Natural killer cell (primary cell): ENCODE measurements around the gene SEBOX. TPM values are rescaled to one million over a fixed set of nuclear protein-coding genes. Genes with fewer than 3 reads are reported as not detected.

ENCODE experiments used
- ATAC-seq, 3 donors: fragments of 150-1000 bp in 2 of 3; fragments of 200-7000 bp in 1 of 3; cut with Tn5 transposase; 1 replicate in 1 of 3; 2 replicates in 2 of 3; pipeline ENCODE4 v1.10.0; 2021; ENCODE audit warnings: mild to moderate bottlenecking in 2 of 3, moderate library complexity in 2 of 3
- DNase-seq, 2 donors: peaks; one replicate each; pipeline versions ENCODE4 v3.0.0 to v3.0.0-alpha.2; 2013 to 2021; ENCODE audit warnings: mixed read lengths in 1 of 2
- H3K27ac ChIP-seq: one replicate; pipeline ENCODE4 v1.5.1; 2013; ENCODE audit warnings: mild to moderate bottlenecking, low read length
- H3K27me3 ChIP-seq: one replicate; pipeline ENCODE4 v1.6.1; 2013; ENCODE audit warnings: low read length; ENCODE audit not compliant: control insufficient read depth, insufficient read depth
- H3K36me3 ChIP-seq: one replicate; pipeline ENCODE4 v1.6.1; 2013; ENCODE audit warnings: low read length; ENCODE audit not compliant: control insufficient read depth, insufficient read depth
- H3K4me1 ChIP-seq: one replicate; pipeline ENCODE4 v1.6.1; 2013; ENCODE audit warnings: low read length; ENCODE audit not compliant: control insufficient read depth, insufficient read depth
- H3K4me3 ChIP-seq: one replicate; pipeline ENCODE4 v1.5.1; 2013; ENCODE audit warnings: low read length
- H3K9me3 ChIP-seq: one replicate; pipeline ENCODE4 v1.6.1; 2013; ENCODE audit warnings: low read length; ENCODE audit not compliant: control insufficient read depth, insufficient read depth
- H3K27ac Mint-ChIP-seq, 2 donors: one replicate each; pipeline ENCODE4 v1.8.0; 2022; ENCODE audit warnings: mild to moderate bottlenecking in 2 of 2, mixed read lengths in 2 of 2, moderate library complexity in 1 of 2
- H3K27me3 Mint-ChIP-seq, 2 donors: one replicate each; pipeline ENCODE4 v1.8.0; 2022; ENCODE audit warnings: low read depth in 2 of 2, mixed read lengths in 2 of 2
- H3K36me3 Mint-ChIP-seq: one replicate; pipeline ENCODE4 v1.8.0; 2022; ENCODE audit warnings: mixed read lengths
- H3K4me1 Mint-ChIP-seq, 2 donors: one replicate each; pipeline ENCODE4 v1.8.0; 2022; ENCODE audit warnings: mixed read lengths in 2 of 2
- H3K4me3 Mint-ChIP-seq: one replicate; pipeline ENCODE4 v1.8.0; 2022; ENCODE audit warnings: mild to moderate bottlenecking, moderate library complexity, mixed read lengths
- H3K9me3 Mint-ChIP-seq, 2 donors: one replicate each; pipeline ENCODE4 v1.8.0; 2022; ENCODE audit warnings: mixed read lengths in 2 of 2
- CTCF ChIP-seq: fragments of 200-600 bp; IDR thresholded peaks from one replicate; pipeline ENCODE4 v1.8.0; 2022; ENCODE audit warnings: antibody characterized with exemption
- WGBS: methylation state at CpG from one replicate; pipeline ENCODE4 v1.1.7; 2013; ENCODE audit warnings: missing lambda C conversion rate; ENCODE audit not compliant: insufficient coverage; 5-methylcytosine and 5-hydroxymethylcytosine counted together
- intact Hi-C: fragments of 100-400 bp; cut with micrococcal nuclease; formaldehyde crosslinking; loops from one replicate; pipeline ENCODE4 v1.14.2; 2022
- total RNA-seq, 4 donors: library from RNA; stranded (reverse); fragments of 120-200 nt in 1 of 4; gene quantifications; one replicate each; pipeline versions ENCODE4 v1.2.3 to v1.2.4, GENCODE V29; 2013 to 2022

The SEBOX gene
- total RNA-seq, 3 donors from 2014 or later (not counting 1 experiment from before 2014, with no cell fraction given) = not detected

- intact Hi-C loops = no loop called here
- H3K27ac Mint-ChIP-seq = no peak overlapping the region
- H3K27me3 Mint-ChIP-seq = peaks cover 4 to 7% of the 10 kb centered on the region in 2 donors
- no peaks in the 10 kb centered on the region for H3K36me3 Mint-ChIP-seq
- no peak overlapping the region for H3K4me3 ChIP-seq
- H3K36me3 ChIP-seq = no peaks in the 10 kb centered on the region
- no peak overlapping the region for H3K27ac ChIP-seq
- peak overlapping the region; percentile 66 for H3K4me3 Mint-ChIP-seq
- no peaks in the 10 kb centered on the region for H3K9me3 ChIP-seq
- peaks cover 4% of the 10 kb centered on the region for H3K27me3 ChIP-seq
- WGBS = 91% methylated on average over 33 of the region's 33 CpGs
- peaks cover 0 to 3% of the 10 kb centered on the region in 2 donors for H3K4me1 Mint-ChIP-seq
- TF ChIP-seq CTCF = no peak
- peaks cover 19% of the 10 kb centered on the region for H3K4me1 ChIP-seq
- DNase-seq = no peak
- H3K9me3 Mint-ChIP-seq = no peaks in the 10 kb centered on the region
- ATAC-seq = no peak
These were observed 40.0 kb upstream of the SEBOX start for GRCh38 chr17:28404812-28405570.

DNA sequence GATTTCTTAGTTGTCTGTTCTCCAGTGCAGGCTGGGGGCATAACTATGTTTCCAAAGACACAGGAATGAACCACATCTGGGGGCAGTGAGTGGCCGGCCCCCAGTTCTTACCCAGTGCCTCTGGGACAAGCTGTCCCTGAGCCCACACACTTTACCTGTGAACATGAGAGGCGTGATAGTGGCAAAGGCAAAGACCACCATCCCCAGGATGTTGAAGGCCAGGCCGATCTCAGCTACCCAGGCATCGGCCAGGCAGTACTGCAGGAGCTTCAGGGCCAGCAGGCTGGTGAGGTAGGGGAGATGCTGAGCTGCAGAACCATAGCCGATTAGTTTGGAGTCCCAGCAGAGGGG is 39.4 kb upstream of the SEBOX start:
- 93% methylated on average over 5 of the region's 5 CpGs for whole genome bisulfite sequencing
- H3K9me3 ChIP-seq = no peaks in the 10 kb centered on the region
- peaks cover 4 to 7% of the 10 kb centered on the region in 2 donors for H3K27me3 Mint-ChIP-seq
- H3K36me3 ChIP-seq = no peaks in the 10 kb centered on the region
- intact Hi-C loops = no loop called here
- no peak overlapping the region for H3K4me3 ChIP-seq
- H3K4me1 ChIP-seq = peaks cover 19% of the 10 kb centered on the region
- H3K4me1 Mint-ChIP-seq = peaks cover 0 to 3% of the 10 kb centered on the region in 2 donors
- no peaks in the 10 kb centered on the region for H3K9me3 Mint-ChIP-seq
- peaks cover 4% of the 10 kb centered on the region for H3K27me3 ChIP-seq
- H3K36me3 Mint-ChIP-seq = no peaks in the 10 kb centered on the region
- no peak for DNase-seq
- H3K27ac Mint-ChIP-seq = no peak overlapping the region
- no peak for ATAC-seq
- TF ChIP-seq CTCF = no peak
- H3K4me3 Mint-ChIP-seq = peak overlapping the region; percentile 66
- no peak overlapping the region for H3K27ac ChIP-seq

DNA sequence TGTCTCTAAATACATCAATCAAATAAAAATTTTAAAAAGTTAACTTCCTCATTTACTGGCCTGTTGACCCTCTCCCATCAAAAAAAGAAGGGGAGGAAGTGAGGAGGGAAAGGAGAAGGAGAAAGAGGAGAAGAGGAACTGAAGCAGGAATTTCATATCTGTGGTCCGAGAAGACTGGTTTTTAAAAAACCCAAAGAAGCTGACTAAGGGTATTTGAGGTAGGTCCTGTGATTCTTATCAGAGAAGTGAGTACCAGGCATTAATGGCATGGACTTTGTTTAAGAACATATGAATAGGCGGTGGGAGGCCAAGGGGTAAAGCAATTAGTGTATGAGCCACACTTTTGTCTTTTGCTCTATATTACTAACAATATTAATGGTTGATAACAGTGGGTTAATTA is 39.0 kb upstream of the SEBOX start:
- DNase-seq (no peak), ATAC-seq (no peak)
- Histone ChIP-seq H3K9me3 (no peaks in the 10 kb centered on the region), H3K36me3 (no peaks in the 10 kb centered on the region), H3K27me3 (peaks cover 4% of the 10 kb centered on the region), H3K4me1 (peaks cover 19% of the 10 kb centered on the region), H3K27ac (no peak overlapping the region), H3K4me3 (no peak overlapping the region)
- peaks cover 4 to 7% of the 10 kb centered on the region in 2 donors for H3K27me3 Mint-ChIP-seq
- H3K27ac Mint-ChIP-seq = no peak overlapping the region
- peaks cover 0 to 3% of the 10 kb centered on the region in 2 donors for H3K4me1 Mint-ChIP-seq
- WGBS = 54% methylated on average over 1 of the region's 2 CpGs
- TF ChIP-seq CTCF = no peak
- intact Hi-C loops = no loop called here
- no peaks in the 10 kb centered on the region for H3K36me3 Mint-ChIP-seq
- no peaks in the 10 kb centered on the region for H3K9me3 Mint-ChIP-seq
- peak overlapping the region; percentile 66 for H3K4me3 Mint-ChIP-seq

- DNase-seq (no peak), ATAC-seq (no peak)
- peaks cover 4% of the 10 kb centered on the region for H3K27me3 ChIP-seq
- Mint-ChIP-seq H3K27ac (no peak overlapping the region), H3K9me3 (no peaks in the 10 kb centered on the region), H3K36me3 (no peaks in the 10 kb centered on the region), H3K4me3 (no peak overlapping the region), H3K27me3 (no peaks in the 10 kb centered on the region), H3K4me1 (peaks cover 0 to 3% of the 10 kb centered on the region in 2 donors)
- peaks cover 2% of the 10 kb centered on the region for H3K36me3 ChIP-seq
- H3K4me3 ChIP-seq = no peak overlapping the region
- no peak for TF ChIP-seq CTCF
- H3K27ac ChIP-seq = no peak overlapping the region
- 97% methylated on average over 6 of the region's 6 CpGs for WGBS
- H3K4me1 ChIP-seq = peaks cover 19% of the 10 kb centered on the region
- no peaks in the 10 kb centered on the region for H3K9me3 ChIP-seq
- intact Hi-C loops = no loop called here
These were observed 37.8 kb upstream of the SEBOX start for GRCh38 chr17:28402844-28403243.
